K562 (cell line): ENCODE measurements around the gene IL2RG. TPM values are rescaled to one million over a fixed set of nuclear protein-coding genes. Genes with fewer than 3 reads are reported as not detected.

ENCODE experiments used
- BMI1 ChIP-seq: fragments of 150-350 bp; IDR thresholded peaks from 2 replicates; pipeline ENCODE4 v1.6.1; 2014; ENCODE audit warnings: low read length
- CBFA2T2 ChIP-seq: fragments of 450-650 bp; conservative IDR thresholded peaks from 2 replicates; pipeline ENCODE4 v1.6.1; 2017; ENCODE audit warnings: mild to moderate bottlenecking
- MTA3 ChIP-seq: fragments of 450-650 bp; formaldehyde crosslinking; IDR thresholded peaks from 2 replicates; pipeline ENCODE4 v1.6.1; 2017; ENCODE audit warnings: mild to moderate bottlenecking, borderline replicate concordance
- NCOR1 ChIP-seq: fragments of 450-650 bp; IDR thresholded peaks from 2 replicates; pipeline ENCODE4 v1.6.1; 2016; ENCODE audit warnings: mild to moderate bottlenecking, moderate library complexity
- NR2C1 ChIP-seq, 2 experiments: fragments of 450-650 bp; IDR thresholded peaks; 2 replicates each; pipeline ENCODE4 v1.6.1; 2017; ENCODE audit warnings: mild to moderate bottlenecking in 2 of 2, antibody characterized with exemption in 1 of 2, inconsistent platforms in 1 of 2, missing compliant biosample characterization in 1 of 2, missing genetic modification characterization in 1 of 2
- PHTF2 ChIP-seq: fragments of 250-450 bp; sonication (Bioruptor Pico); IDR thresholded peaks from 2 replicates; pipeline ENCODE4 v1.5.0; 2021; ENCODE audit warnings: mild to moderate bottlenecking
- PPARD ChIP-seq: fragments of 250-450 bp; sonication (Bioruptor Pico); IDR thresholded peaks from 2 replicates; pipeline ENCODE4 v1.8.0; 2022; ENCODE audit warnings: inconsistent platforms, mild to moderate bottlenecking, moderate library complexity
- RNF219 ChIP-seq: fragments of 250-450 bp; sonication (Bioruptor Pico); IDR thresholded peaks from 2 replicates; pipeline ENCODE4 v1.5.0; 2022; ENCODE audit warnings: mild to moderate bottlenecking
- SNRNP70 ChIP-seq: fragments of 200-400 bp; formaldehyde crosslinking; optimal IDR thresholded peaks from 2 replicates; pipeline ENCODE3; 2017; ENCODE audit warnings: low read depth, low read length
- ZNF75A ChIP-seq: fragments of 450-650 bp; formaldehyde crosslinking; IDR thresholded peaks from 2 replicates; pipeline ENCODE4 v1.4.0; 2020; ENCODE audit warnings: mild to moderate bottlenecking
- polyA plus RNA-seq, 8 experiments: library from polyadenylated mRNA; depleted of rRNA in 4 of 8; stranded (reverse) in 5 of 8; unstranded in 3 of 8; fragments of >200 nt; fragmentation: Nextera tagmentation in 2 of 8; fragmentation: Illumina TruSeq in 1 of 8; extraction: Ambion mirVana in 2 of 8; extraction: Trizol in 1 of 8; gene quantifications; 2 replicates each; pipeline versions ENCODE4 v1.2.1 to v1.2.3, GENCODE V29; 2011 to 2014; ENCODE audit warnings: inconsistent platforms in 1 of 8, missing spikeins in 1 of 8
- total RNA-seq, 7 experiments: library from RNA; depleted of rRNA in 6 of 7; stranded (reverse); fragments of >200 nt in 6 of 7; fragmentation: Illumina TruSeq in 2 of 7; extraction: Trizol in 2 of 7; gene quantifications; 2 replicates each; pipeline versions ENCODE4 v1.2.1 to v1.2.3, GENCODE V29; 2011 to 2021; ENCODE audit warnings: low replicate concordance in 1 of 7
- TF ChIP-seq, protein P1 (sequence below): fragments of 450-650 bp; formaldehyde crosslinking; IDR thresholded peaks from 2 replicates; pipeline ENCODE4 v1.4.0; 2022; ENCODE audit warnings: missing genetic modification characterization

Gene IL2RG
- total and polyA plus RNA-seq, 9 of the 15 experiments (the other 6 are each of a cell fraction or from before 2014, with no cell fraction given): 5.5 to 55.4 (median 19.7) TPM

GRCh38 chrX:71140440-71140839, 29.1 kb upstream of the IL2RG start (continued):
- TF ChIP-seq RNF219 (CRISPR knock-in tag) (no peak), MTA3 (no peak), CBFA2T2 (peak; percentile 35), PHTF2 (CRISPR knock-in tag) (no peak), SNRNP70 (no peak), PPARD (CRISPR knock-in tag) (no peak), BMI1 (no peak), NR2C1 (IDR thresholded peaks at IDR 0.05) (peak; percentile 80), NR2C1 (tag; IDR thresholded peaks at IDR 0.05) (peak; percentile 80), ZNF75A (CRISPR knock-in tag) (no peak), NCOR1 (0 out of 2 replicates have a peak, but pooled peaks have one; percentile 6)
- TF ChIP-seq, protein P1, sequence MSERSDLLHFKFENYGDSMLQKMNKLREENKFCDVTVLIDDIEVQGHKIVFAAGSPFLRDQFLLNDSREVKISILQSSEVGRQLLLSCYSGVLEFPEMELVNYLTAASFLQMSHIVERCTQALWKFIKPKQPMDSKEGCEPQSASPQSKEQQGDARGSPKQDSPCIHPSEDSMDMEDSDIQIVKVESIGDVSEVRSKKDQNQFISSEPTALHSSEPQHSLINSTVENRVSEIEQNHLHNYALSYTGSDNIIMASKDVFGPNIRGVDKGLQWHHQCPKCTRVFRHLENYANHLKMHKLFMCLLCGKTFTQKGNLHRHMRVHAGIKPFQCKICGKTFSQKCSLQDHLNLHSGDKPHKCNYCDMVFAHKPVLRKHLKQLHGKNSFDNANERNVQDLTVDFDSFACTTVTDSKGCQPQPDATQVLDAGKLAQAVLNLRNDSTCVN (CRISPR knock-in tag): no peak
